Activated T-helper 2 cell treated with anti-CD3 and anti-CD28 coated beads, Interferon-gamma antibody, Interleukin-2, Interleukin-4, amounts not matched to agents 10 μg/mL and 5 μg/mL and 100 μg/mL, durations not matched to agents 14 hours and 24 hours and 36 hours (primary cell): ENCODE measurements around the gene RPL38. TPM values are rescaled to one million over a fixed set of nuclear protein-coding genes. Genes with fewer than 3 reads are reported as not detected.

Experiments used
- DNase-seq: peaks from one replicate; pipeline ENCODE4 v3.0.0; 2021; ENCODE audit warnings: low spot score
- H3K27ac Mint-ChIP-seq: one replicate; pipeline ENCODE4 v1.8.0; 2021; ENCODE audit warnings: mixed read lengths
- H3K27me3 Mint-ChIP-seq: one replicate; pipeline ENCODE4 v1.8.0; 2021; ENCODE audit warnings: low read depth, mixed read lengths
- H3K36me3 Mint-ChIP-seq: one replicate; pipeline ENCODE4 v1.8.0; 2021; ENCODE audit warnings: low read depth, mixed read lengths
- H3K4me1 Mint-ChIP-seq: one replicate; pipeline ENCODE4 v1.8.0; 2021; ENCODE audit warnings: low read depth, mixed read lengths
- H3K4me3 Mint-ChIP-seq: one replicate; pipeline ENCODE4 v1.8.0; 2021; ENCODE audit warnings: low read depth, mild to moderate bottlenecking, moderate library complexity, mixed read lengths
- H3K9me3 Mint-ChIP-seq: one replicate; pipeline ENCODE4 v1.8.0; 2021; ENCODE audit warnings: mixed read lengths
- intact Hi-C: fragments of 100-400 bp; cut with micrococcal nuclease; formaldehyde crosslinking; loops from one replicate; pipeline ENCODE4 v1.15.1; 2023
- total RNA-seq: library from RNA; stranded (reverse); gene quantifications from 2 replicates; pipeline ENCODE4 v1.2.3, GENCODE V29; 2022

The RPL38 gene
- total RNA-seq, 1 donor from 2014 or later = 1,338 TPM

DNA sequence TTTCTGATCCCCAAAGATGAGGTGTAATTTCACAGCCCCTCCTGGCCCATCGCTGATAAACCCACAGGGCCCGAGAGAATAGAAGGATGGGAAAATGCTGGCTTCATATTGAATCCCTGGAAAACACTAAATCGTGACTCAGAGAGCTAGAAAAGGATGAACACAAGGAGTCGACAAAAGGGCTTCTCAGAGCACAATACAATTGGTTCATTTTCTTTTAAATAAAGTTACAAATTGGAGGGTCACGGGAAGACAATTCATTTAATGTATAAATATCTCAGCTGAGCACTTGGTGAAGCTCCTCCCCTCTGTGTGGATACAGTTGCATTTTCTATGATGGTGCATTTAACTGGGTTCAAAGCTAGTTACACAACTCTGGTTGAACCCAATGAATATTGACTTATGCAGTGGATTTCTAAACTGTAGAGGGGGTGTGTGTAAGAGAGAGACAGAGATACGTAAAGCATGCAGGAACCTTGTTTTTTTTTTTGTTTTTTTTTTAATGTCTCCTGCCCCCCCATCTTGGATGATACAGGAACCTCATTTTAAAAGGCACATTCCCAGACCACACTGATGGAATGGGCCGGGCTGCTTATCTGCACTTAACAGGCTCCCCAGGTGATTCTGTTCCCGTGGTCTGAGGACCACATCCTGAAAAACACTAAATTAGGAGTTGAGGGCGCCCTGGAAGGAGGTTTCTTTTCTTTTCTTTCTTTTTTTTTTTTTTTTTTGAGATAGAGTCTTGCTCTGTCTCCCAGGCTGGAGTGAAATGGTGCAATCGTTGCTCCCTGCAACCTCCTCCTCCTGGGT, 24.0 kb downstream of the RPL38 start:
- Mint-ChIP-seq H3K4me1 (peaks cover 1% of the 10 kb centered on the region), H3K9me3 (no peaks in the 10 kb centered on the region), H3K4me3 (no peak overlapping the region), H3K27ac (no peak overlapping the region), H3K36me3 (peaks cover 53% of the 10 kb centered on the region), H3K27me3 (no peaks in the 10 kb centered on the region)
- intact Hi-C loops = no loop called here
- DNase-seq = no peak

DNA sequence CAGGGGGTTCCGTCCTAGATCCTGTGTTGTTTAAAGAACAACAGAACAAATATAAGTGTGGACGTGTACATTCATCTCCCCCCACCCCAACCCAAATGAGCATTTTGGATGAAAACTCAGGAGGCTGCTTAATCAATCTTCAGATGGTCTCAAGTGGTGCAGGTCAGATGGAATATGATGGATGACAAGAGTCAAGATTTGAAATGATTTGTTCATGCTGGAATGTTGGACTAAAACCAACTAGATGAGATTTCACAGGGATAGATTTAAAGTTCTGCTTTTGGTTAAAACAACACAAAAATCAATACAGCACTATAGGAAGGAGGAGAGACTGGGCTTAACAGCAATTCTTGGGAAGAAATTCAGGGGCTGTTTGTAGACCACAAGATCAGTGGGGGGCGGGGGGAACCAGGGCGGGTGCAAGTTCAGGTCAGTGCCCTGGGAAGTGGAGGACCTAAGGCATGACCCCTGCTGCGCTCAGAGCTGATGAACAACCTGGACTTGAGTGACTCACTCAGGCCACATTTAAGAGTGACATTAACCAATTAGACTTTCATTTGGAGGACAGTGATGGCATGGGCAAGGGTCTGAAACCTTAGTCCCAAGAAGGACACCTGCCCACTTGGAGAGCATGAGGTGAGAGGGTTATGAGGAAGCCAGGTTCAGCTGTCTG, 25.0 kb downstream of the RPL38 start:
- Mint-ChIP-seq H3K36me3 (peaks cover 50% of the 10 kb centered on the region), H3K4me1 (peaks cover 1% of the 10 kb centered on the region), H3K27me3 (no peaks in the 10 kb centered on the region), H3K4me3 (no peak overlapping the region), H3K27ac (no peak overlapping the region), H3K9me3 (no peaks in the 10 kb centered on the region)
- no peak for DNase-seq
- intact Hi-C loops = no loop called here

DNA sequence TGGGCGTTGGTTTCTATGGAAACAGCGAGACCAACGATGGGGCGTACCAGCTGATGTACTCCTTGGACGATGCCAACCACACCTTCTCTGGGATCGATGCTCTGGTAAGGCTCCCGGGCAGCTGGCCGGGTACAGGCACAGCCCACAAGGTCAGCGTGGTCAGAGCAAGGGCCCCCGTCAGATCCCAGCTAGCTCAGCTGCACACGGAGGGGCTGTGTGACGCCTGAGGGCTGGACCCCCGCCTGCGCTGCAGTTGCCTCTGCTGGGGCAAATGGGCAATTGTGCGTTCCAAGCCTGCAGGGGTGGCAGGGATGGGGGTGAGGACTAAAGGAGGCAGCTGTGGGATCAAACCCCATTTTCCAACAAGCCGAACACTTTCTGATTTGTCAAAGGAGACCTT, 27.4 kb downstream of the RPL38 start:
- intact Hi-C loops = no loop called here
- Mint-ChIP-seq H3K27me3 (no peaks in the 10 kb centered on the region), H3K9me3 (no peaks in the 10 kb centered on the region), H3K4me3 (no peak overlapping the region), H3K4me1 (peaks cover 3% of the 10 kb centered on the region), H3K27ac (no peak overlapping the region), H3K36me3 (peaks cover 38% of the 10 kb centered on the region)
- no peak for DNase-seq

GRCh38 chr17:74231928-74232907, 28.7 kb downstream of the RPL38 start:
- H3K4me3 Mint-ChIP-seq = no peak overlapping the region
- DNase-seq = no peak
- no peak overlapping the region for H3K27ac Mint-ChIP-seq
- H3K36me3 Mint-ChIP-seq = peaks cover 28% of the 10 kb centered on the region
- H3K9me3 Mint-ChIP-seq = no peaks in the 10 kb centered on the region
- intact Hi-C loops = no loop called here
- no peaks in the 10 kb centered on the region for H3K27me3 Mint-ChIP-seq
- H3K4me1 Mint-ChIP-seq = peaks cover 2% of the 10 kb centered on the region

DNA sequence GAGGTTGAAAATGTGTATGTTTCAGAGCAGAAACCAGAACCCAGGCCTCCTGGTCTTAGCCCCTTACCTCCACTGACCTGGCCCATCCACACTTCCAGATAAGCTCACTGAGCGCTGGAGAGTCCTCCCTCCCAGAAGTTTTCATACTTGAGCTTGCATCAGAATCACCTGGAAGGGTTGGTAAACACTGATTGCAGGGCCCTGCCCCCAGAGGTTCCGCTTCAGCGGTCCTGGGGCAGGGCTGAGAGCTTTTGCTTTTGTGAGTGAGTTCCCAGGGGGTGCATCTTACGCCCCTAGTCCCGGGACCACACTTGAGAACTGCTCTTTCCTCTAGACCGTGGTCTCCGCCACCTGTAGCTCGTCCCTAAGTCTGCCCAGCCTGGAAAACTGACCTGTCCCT, 30.5 kb downstream of the RPL38 start:
- H3K36me3 Mint-ChIP-seq = peaks cover 20% of the 10 kb centered on the region
- no peak overlapping the region for H3K27ac Mint-ChIP-seq
- H3K4me1 Mint-ChIP-seq = peaks cover 2% of the 10 kb centered on the region
- no peaks in the 10 kb centered on the region for H3K9me3 Mint-ChIP-seq
- no peak for DNase-seq
- H3K27me3 Mint-ChIP-seq = no peaks in the 10 kb centered on the region
- intact Hi-C loops = no loop called here
- no peak overlapping the region for H3K4me3 Mint-ChIP-seq

GRCh38 chr17:74234486-74234885, 31.0 kb downstream of the RPL38 start:
- no peaks in the 10 kb centered on the region for H3K9me3 Mint-ChIP-seq
- DNase-seq = no peak
- H3K4me1 Mint-ChIP-seq = peaks cover 2% of the 10 kb centered on the region
- peaks cover 17% of the 10 kb centered on the region for H3K36me3 Mint-ChIP-seq
- H3K4me3 Mint-ChIP-seq = no peak overlapping the region
- intact Hi-C loops = no loop called here
- H3K27ac Mint-ChIP-seq = no peak overlapping the region
- no peaks in the 10 kb centered on the region for H3K27me3 Mint-ChIP-seq

DNA sequence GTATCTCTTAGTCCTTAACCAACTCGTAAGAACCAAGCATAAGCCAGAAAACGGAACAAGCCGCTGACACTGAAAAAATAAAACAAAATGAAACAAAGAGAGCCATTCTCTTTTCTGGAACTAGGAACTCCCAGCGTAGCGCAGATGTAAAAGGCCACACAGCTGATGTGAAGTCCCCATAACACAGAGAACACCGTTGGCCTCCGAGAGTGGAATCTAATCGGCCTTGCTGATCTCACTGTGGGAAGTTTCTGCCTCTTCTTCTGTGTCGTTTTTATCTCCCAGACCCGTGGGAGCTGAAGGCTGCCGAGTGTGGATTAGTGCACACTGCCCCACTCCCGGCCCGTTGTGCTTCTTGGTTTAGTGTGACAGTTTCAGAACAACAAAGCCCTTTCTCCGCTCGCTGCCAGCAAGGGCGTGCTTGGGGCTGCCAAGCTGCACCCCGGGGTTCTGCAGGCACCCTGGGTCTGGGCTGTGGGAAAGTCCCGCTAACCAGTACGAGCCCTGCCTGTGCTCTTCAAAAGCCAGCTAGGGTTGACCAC, 31.6 kb downstream of the RPL38 start:
- H3K27me3 Mint-ChIP-seq = no peaks in the 10 kb centered on the region
- no peak overlapping the region for H3K4me3 Mint-ChIP-seq
- peaks cover 2% of the 10 kb centered on the region for H3K4me1 Mint-ChIP-seq
- H3K36me3 Mint-ChIP-seq = peaks cover 16% of the 10 kb centered on the region
- H3K27ac Mint-ChIP-seq = no peak overlapping the region
- intact Hi-C loops = no loop called here
- H3K9me3 Mint-ChIP-seq = no peaks in the 10 kb centered on the region
- no peak for DNase-seq

DNA sequence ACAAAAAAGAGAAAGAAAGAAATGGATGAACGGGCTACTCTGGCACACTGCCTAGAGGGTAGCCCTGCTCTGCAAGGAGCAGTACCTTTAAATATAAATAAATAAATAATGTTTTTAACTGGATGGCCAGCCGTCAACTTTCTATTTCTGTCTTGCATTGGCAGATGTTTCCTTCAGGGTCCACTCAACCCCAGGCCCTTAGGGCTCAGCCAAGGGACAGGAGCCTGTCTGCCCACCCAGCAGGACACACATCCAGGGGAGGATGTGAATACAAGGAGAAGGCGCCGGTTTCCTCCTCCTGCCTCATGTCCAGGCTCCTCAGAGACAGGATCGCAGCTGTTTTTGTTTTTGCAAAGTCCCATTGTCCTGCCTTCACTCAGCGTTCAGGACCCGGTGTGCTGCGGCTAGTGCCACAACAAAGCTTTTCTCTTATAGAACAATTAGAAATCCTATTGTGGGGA, 32.5 kb downstream of the RPL38 start:
- Mint-ChIP-seq H3K9me3 (no peaks in the 10 kb centered on the region), H3K27me3 (no peaks in the 10 kb centered on the region), H3K36me3 (peaks cover 13% of the 10 kb centered on the region), H3K4me1 (peaks cover 2% of the 10 kb centered on the region), H3K4me3 (no peak overlapping the region), H3K27ac (no peak overlapping the region)
- no peak for DNase-seq
- intact Hi-C loops = no loop called here

- H3K27me3 Mint-ChIP-seq = no peaks in the 10 kb centered on the region
- H3K27ac Mint-ChIP-seq = no peak overlapping the region
- no peak for DNase-seq
- intact Hi-C loops = no loop called here
- H3K4me1 Mint-ChIP-seq = peaks cover 2% of the 10 kb centered on the region
- H3K4me3 Mint-ChIP-seq = no peak overlapping the region
- peaks cover 11% of the 10 kb centered on the region for H3K36me3 Mint-ChIP-seq
- no peaks in the 10 kb centered on the region for H3K9me3 Mint-ChIP-seq
These were observed 33.8 kb downstream of the RPL38 start for GRCh38 chr17:74237321-74237720.

DNA sequence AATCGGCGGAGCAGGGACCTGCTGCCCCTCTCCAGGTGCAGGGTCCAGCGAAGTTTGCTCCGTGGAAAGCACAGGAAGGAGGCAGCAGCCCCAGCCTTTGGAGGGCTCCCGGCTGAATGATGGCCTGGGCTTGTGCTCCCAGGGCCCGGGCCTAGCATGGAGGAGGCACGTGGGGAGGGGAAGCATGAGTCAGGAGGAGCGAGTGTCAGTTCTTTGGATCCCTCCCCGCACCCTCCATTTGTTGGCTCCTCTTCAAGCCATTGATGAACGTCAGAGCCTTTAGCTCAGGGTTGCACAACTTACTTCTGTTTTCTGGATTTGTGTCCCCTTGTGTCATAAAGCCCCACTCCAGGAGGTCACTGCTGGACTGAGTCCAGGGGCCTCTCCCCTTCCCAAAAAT, 35.7 kb downstream of the RPL38 start:
- intact Hi-C loops = no loop called here
- H3K27ac Mint-ChIP-seq = no peak overlapping the region
- DNase-seq = no peak
- no peaks in the 10 kb centered on the region for H3K27me3 Mint-ChIP-seq
- H3K4me3 Mint-ChIP-seq = no peak overlapping the region
- H3K4me1 Mint-ChIP-seq = peaks cover 2% of the 10 kb centered on the region
- peaks cover 11% of the 10 kb centered on the region for H3K36me3 Mint-ChIP-seq
- H3K9me3 Mint-ChIP-seq = no peaks in the 10 kb centered on the region

DNA sequence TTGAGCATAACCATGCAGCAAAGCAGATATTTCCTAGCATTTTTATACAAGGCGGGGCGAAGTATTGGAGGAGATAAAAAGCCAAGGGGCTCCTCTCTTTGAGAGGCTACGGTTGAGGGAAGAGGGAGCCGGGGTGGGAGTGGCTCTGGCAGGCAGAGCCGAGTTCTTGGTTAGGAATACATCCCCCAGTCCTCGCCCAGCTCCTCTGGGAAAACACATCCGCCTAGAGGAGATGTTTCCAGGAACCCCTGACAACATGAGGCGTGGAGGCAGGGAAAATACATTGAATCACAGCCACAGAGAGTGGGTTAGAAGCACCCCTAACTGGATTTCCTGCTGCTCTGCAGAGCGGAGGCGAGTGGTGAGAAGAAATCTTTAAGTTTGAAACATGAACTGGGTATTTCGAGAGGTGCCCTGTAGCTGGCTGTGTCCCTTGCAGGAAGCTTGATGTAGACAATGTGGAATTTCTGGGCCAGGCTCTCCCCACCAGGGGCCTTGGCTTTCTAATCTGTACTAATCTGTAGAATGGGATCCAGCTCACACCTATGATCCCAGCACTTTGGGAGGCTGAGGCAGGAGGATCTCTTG, 37.2 kb downstream of the RPL38 start:
- intact Hi-C loops = no loop called here
- no peak for DNase-seq
- H3K4me3 Mint-ChIP-seq = no peak overlapping the region
- H3K36me3 Mint-ChIP-seq = peaks cover 8% of the 10 kb centered on the region
- no peaks in the 10 kb centered on the region for H3K9me3 Mint-ChIP-seq
- no peaks in the 10 kb centered on the region for H3K4me1 Mint-ChIP-seq
- H3K27ac Mint-ChIP-seq = no peak overlapping the region
- no peaks in the 10 kb centered on the region for H3K27me3 Mint-ChIP-seq

- Mint-ChIP-seq H3K4me3 (no peak overlapping the region), H3K27me3 (no peaks in the 10 kb centered on the region), H3K4me1 (no peaks in the 10 kb centered on the region), H3K27ac (no peak overlapping the region), H3K9me3 (no peaks in the 10 kb centered on the region), H3K36me3 (peaks cover 8% of the 10 kb centered on the region)
- no peak for DNase-seq
- intact Hi-C loops = no loop called here
These were observed 38.0 kb downstream of the RPL38 start for GRCh38 chr17:74241431-74241830.
